ENCODE measurements around the gene ZNF70. TPM values are rescaled to one million over a fixed set of nuclear protein-coding genes. Genes with fewer than 3 reads are reported as not detected.
A peak's percentile ranks its signal among the peaks of the same experiment; 100 is the strongest.

Gene ZNF70
- total RNA-seq, 6 experiments from 2014 or later, result 0.51 to 1.2 (median 0.85) TPM

GRCh38 chr22:23769321-23769965, 18.5 kb upstream of the ZNF70 start:
- DNase-seq (no peak), ATAC-seq (no peak)
- Histone ChIP-seq H3K27ac (no peak overlapping the region), H3K36me3 (peaks cover 0 to 3% (median under 1%) of the 10 kb centered on the region in 4 donors), H3K4me3 (no peak overlapping the region), H3K9me3 (no peaks in the 10 kb centered on the region), H3K27me3 (no peaks in the 10 kb centered on the region), H3K4me1 (peaks cover 0 to 30% (median 15%) of the 10 kb centered on the region in 4 donors)
- TF ChIP-seq CTCF (IDR thresholded peaks at IDR 0.05), result no peak
- no peak for TF ChIP-seq POLR2A (IDR thresholded peaks at IDR 0.05)
- intact Hi-C loops (cut with DNase I), result loop anchor here in 1 of 2 donors (5.0 kb wide), 1 partner anchor 78 kb away; no protein-coding TSS in a partner anchor
- WGBS (ENCODE audit: insufficient coverage, low coverage, low lambda C conversion rate, missing lambda C conversion rate), result 81% methylated on average over 2 of the region's 6 CpGs

- Histone ChIP-seq H3K9me3 (no peaks in the 10 kb centered on the region), H3K4me1 (peaks cover 0 to 40% (median 12%) of the 10 kb centered on the region in 4 donors), H3K27ac (peak within 1 kb of the TSS; percentile 84 to 95 (median 95)), H3K27me3 (no peaks in the 10 kb centered on the region), H3K36me3 (peaks cover 0 to 11% (median 7%) of the 10 kb centered on the region in 4 donors), H3K4me3 (peak within 1 kb of the TSS; percentile 79 to 85 (median 79))
- intact Hi-C loops (cut with DNase I), result loop anchor here in 1 of 2 donors (5.0 kb wide), 1 partner anchor 79 kb away; no protein-coding TSS in a partner anchor
- TF ChIP-seq POLR2A (IDR thresholded peaks at IDR 0.05), result peak; percentile 92
- TF ChIP-seq CTCF (IDR thresholded peaks at IDR 0.05), result peak; percentile 81 to 87 (median 83)
- WGBS (ENCODE audit: insufficient coverage, low coverage, low lambda C conversion rate, missing lambda C conversion rate), result 0% methylated on average over 9 of the region's 63 CpGs
- DNase-seq, result peak; percentile 90 to 93 (median 92)
- peak; percentile 73 to 83 (median 78) for ATAC-seq
Observed at GRCh38 chr22:23767673-23768548, 17.0 kb upstream of the ZNF70 start, which contains the start of gene CHCHD10. CHCHD10 (minus strand) TSS chr22:23767972; CDS start chr22:23767874, 98 bp downstream.

- peak in 1 of 4 donors; percentile 0 for ATAC-seq
- peak overlapping the region; percentile 84 to 95 (median 95) for H3K27ac ChIP-seq
- H3K4me3 ChIP-seq, result peak overlapping the region; percentile 79 to 85 (median 79)
- H3K36me3 ChIP-seq, result peaks cover 0 to 11% (median 7%) of the 10 kb centered on the region in 4 donors
- DNase-seq, result no peak
- TF ChIP-seq CTCF (IDR thresholded peaks at IDR 0.05) (no peak), POLR2A (IDR thresholded peaks at IDR 0.05) (no peak)
- intact Hi-C loops (cut with DNase I), result loop anchor here in 1 of 2 donors (5.0 kb wide), 1 partner anchor 80 kb away; no protein-coding TSS in a partner anchor
- H3K27me3 ChIP-seq, result no peaks in the 10 kb centered on the region
- WGBS (ENCODE audit: insufficient coverage, low coverage, low lambda C conversion rate, missing lambda C conversion rate), result 5% methylated on average over 10 of the region's 27 CpGs
- H3K9me3 ChIP-seq, result no peaks in the 10 kb centered on the region
- peaks cover 0 to 37% (median 12%) of the 10 kb centered on the region in 4 donors for H3K4me1 ChIP-seq
Observed at GRCh38 chr22:23767303-23767672, 16.4 kb upstream of the ZNF70 start.

Measured in right lobe of liver (tissue), 6 donors.